ENCODE data around the gene BRME1.

DNA sequence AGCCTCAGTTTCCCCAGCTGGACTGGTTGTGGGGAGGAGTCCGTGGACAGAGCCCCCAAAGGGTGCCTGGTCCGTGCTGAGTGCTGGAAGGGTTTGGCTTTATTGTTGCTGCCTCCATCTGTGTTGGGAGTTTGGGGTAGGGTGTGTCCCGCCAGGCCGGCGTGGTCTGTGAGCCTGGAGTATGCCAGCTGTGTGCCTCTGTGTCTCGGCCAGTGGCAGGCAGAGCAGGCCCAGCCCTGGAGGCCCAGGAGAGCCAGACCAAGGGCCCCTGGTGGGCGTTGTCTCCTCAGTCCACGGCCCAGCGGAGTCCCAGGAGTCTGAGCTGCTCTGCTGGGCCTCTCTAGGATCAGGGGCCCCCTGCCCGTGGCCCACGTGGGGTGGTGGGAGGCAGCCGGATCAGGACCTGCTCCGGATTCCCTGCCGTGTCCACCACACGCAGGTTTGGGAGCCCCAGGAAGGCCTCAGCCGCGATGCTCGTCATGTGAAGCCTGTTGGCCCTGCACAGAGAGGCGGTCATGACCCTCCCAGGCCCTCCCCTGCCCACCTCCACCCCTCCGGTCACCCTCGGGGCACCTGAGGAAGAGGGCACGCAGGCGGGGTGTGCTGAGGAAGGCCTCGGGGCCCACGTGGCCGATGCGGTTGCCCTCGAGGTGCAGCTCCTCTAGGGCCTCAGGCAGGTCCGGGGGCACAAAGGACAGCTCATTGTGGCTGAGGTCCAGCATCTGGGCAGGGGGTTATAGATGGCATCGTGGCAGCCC lies 25.7 kb upstream of the BRME1 start:
- TF ChIP-seq CTCF (IDR thresholded peaks at IDR 0.05) (no peak), POLR2A (IDR thresholded peaks at IDR 0.05) (no peak)

All from testis (tissue), 2 donors.